Femur (tissue), 1 donor: ENCODE data around the gene RAPSN.

Source experiments
- DNase-seq: peaks from one replicate; pipeline ENCODE4 v3.0.0-alpha.2; 2017

RAPSN gene

GRCh38 chr11:47464483-47464882, 15.5 kb upstream of the RAPSN start:
- no peak for DNase-seq

DNA sequence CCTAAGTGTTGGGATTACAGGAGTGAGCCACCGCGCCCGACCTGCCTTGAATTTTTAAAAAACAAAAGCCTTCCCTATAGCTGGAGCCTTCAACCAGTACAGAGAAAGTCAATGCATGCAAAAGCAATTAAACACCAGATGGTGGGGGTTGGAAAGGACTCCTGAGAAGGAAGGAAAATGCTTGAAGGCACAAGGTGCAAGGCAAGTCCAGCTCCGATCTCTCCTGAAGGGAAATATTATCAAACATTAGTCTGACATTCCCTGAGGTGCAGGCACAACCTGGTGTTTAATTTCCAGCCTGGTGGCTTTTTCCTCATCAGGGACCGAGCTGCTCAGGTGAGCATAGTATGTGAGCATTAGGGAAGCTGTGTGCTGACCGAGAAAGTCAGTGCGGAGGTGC, 12.9 kb upstream of the RAPSN start:
- DNase-seq = no peak

DNA sequence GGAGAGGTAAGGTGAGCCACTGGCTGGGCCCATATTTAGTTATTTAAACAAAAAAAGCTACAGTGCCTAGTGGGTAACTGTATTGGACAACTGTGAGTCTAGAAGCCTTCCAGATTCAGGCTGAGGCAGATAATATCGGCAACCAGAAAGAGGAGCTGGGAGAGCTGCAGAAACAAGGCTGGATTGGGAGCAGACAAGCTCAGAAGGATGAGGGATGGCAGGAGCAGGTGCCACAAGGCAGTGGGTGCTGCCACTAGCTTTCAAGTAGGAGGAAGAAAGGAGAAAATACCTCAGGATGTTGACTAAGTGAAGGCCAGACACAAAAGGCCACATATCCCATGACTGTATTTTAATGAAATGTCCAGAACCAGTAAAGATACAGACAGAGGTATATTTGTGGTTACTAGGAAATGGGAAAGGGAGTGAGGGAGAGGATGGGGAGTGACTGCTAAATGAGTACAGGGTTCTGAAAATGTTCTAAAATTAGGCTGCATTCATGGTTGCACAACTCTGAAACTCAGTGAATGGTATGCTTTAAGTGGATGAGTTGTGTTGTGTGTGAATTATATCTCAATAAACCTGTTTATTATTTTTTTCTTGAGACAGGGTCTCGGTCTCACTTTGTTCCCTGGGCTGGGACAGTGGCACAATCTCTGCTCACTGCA, 11.8 kb upstream of the RAPSN start:
- no peak for DNase-seq

DNA sequence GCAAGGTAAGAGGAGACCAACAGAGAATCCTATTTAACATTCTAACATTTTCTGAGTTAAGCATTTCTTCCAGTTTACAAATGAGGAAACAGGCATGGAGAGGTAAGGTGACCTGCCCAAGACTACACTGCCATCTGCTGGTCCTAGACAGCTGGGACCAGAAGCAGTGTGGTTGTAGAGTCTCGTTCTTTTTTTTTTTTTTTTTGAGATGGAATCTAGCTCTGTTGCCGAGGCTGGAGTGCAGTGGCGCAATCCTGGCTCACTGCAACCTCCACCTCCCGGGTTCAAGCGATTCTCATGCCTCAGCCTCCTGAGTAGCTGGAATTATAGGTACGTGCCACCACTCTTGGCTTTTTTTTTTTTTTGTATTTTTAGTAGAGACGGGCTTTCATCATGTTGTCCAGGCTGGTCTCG, 5.3 kb upstream of the RAPSN start:
- DNase-seq = peak; percentile 84

DNA sequence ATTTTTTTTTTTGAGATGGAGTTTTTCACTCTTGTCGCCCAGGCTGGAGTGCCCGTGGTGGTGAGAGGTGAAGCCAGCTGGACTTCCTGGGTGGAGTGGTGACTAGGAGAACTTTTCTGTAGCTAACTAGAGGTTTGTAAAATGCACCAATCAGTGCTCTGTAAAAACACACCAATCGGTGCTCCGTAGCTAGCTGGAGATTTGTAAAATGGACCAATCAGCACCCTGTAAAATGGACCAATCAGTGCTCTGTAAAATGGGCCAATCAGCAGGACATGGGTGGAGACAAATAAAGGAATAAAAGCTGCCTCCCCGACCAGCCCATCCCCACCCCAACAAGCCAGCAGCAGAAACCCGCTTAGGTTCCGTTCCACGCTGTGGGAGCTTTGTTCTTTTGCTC, 4.4 kb upstream of the RAPSN start:
- DNase-seq = no peak

- no peak for DNase-seq
Measured at GRCh38 chr11:47451990-47452389, 3.1 kb upstream of the RAPSN start.

GRCh38 chr11:47451436-47451835, 2.5 kb upstream of the RAPSN start:
- DNase-seq = no peak

DNA sequence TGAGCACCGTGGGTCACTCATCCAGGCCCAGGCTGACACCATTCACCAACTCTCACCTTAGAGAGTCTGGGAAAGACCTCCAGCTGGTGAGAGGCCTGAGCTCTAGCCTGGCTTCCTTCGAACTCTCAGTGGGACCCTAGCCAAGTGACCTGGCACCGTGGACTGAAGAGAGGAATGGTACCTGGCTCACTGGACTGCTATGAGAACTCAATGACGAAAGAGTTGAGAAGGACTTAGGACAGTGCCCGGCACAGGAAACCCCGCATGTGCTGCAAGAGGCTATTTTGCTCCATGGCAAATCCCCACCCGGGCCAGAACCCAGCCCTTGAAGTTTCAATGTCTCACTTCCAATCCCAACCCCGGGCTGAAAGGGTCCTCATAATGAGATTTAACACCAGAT, 605 bp upstream of the RAPSN start:
- DNase-seq = no peak

GRCh38 chr11:47447906-47448305, 1.0 kb downstream of the RAPSN start:
- no peak for DNase-seq

DNA sequence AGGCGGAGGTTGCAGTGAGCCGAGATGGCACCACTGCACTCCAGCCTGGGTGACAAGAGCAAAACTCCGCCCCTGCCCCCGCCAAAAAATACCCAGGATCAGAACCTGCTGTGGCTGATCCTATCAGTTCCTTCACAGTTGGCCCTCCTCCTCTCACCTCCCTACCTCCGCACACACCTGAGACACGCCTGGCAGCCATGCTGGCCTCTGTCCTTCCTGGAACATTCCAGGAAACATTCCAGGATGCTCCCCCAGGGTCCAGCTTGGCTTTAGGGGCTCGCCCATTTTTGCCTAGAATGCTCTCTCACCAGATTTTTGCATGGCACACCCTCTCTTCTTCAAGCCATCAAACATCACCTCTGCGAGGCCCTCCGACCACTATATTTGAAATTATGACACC, 2.1 kb downstream of the RAPSN start:
- DNase-seq = no peak

DNA sequence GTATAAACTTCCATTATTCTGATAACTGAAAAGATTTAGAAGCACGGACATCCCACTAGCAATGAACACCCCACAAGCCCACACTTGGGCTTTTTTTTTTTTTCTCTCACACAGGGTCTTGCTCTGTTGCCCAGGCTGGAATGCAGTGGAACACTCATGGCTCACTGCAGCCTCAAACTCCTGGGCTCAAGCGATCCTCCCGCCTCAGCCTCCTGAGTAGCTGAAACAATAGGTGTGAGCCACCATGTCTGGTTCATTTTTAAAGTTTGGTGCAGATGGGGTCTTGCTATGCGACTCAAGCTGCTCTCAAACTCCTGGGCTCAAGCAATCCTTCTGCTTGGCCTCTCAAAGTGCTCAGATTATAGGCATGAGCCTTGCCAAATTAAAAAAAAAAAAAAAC, 3.1 kb downstream of the RAPSN start:
- DNase-seq = no peak

DNA sequence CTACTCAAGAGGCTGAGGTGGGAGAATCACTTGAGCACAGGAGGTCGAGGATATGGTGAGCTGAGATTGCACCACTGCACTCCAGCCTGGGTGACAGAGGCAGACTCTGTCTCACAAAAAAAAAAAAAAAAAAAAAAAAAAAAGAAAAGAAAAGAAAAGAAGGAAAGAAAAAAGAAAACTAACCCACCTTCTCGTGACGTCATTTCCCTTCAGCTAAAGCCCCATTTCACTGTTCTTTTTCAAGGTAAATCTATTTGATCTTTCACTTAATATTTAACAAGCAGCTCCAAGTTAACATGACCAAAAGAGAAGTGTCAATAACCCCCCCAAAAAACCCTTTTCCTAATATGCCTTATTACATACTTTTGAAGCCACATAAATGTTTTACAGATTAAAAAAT, 5.1 kb downstream of the RAPSN start:
- no peak for DNase-seq

GRCh38 chr11:47443028-47443700, 5.8 kb downstream of the RAPSN start:
- DNase-seq = no peak

DNA sequence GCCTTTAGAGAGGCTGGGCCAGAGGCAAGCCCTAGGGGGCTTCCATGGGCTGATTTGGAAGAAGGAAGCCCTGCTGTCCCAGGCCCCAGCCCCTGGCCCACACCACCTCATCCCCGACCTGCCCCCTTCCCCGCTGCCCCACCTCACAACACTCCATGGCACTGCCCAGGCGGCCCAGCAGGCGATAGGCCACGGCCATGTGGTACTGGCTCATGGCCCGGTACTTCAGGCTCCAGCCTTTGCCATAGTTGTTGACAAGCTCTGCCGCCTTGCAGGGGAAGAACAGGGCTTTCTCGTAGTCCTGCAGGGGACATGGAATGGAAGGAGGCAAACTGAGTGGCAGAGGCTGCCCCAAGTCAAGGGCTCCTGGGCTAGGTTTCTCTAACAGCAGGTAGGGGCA, 6.4 kb downstream of the RAPSN start:
- no peak for DNase-seq

DNA sequence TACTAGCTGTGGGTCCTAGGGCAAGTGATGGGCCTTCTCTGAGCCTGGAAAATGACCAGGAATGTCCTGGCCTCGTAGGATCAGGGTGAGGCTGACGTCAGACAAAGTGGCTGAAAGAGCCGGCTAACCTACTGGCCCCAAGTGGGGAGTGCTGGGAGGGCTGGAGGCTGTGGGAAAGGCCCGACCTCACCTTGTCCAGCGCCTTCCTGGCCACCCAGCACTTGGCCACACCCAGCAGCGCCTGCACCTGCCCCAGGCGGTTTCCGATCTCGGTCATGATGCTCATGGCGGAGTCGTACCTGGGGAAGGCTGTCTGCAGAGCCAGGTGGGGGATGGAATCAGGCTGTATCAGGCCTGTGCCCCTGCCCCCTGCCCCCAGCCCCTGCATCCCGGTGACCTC, 7.5 kb downstream of the RAPSN start:
- no peak for DNase-seq

DNA sequence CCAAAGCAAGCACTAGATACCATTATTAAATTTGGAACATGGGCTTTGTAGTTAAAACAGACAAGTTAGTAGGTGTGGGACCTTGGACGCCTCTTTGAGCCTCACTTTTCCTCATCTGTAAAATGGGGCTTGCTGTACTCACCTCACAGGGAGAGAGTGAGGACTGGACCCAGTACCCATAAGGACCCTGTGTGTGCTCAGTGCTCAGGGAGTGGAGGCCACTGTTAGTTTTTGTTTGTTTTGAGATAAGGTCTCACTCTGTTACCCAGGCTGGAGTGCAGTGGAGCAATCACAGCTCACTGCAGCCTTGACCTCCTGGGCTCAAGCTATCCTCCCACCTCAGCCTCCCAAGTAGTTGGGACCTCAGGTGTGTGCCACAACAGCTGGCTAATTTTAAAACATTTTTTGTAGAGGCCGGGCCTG, 8.9 kb downstream of the RAPSN start:
- DNase-seq = no peak

GRCh38 chr11:47438721-47439120, 10.2 kb downstream of the RAPSN start:
- no peak for DNase-seq

GRCh38 chr11:47437746-47438418, 11.1 kb downstream of the RAPSN start:
- DNase-seq = peak; percentile 37

DNA sequence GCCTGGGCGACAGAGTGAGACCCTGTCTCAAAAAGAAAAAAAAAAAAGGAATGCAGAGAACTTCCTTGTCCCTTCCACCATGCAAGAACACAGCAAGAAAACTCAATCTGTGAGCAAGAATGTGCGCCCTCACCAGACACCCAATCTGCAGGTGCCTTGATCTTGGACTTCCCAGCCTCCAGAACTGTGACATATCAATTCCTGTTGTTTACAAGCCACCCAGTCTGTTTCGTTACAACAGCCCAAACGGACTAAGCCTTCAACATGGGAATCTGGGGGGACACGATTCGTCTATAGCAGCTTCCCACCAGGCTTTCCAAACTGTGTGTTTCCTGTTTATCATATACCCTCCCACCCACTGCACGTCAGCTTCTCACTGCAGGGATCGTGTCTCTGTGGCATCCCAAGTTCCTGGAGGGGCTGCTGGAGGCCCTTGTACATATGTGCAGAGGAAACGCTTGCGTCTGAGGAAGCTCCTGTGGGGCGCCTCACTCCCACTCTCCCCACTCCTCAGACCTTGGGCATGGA, 11.7 kb downstream of the RAPSN start:
- no peak for DNase-seq

DNA sequence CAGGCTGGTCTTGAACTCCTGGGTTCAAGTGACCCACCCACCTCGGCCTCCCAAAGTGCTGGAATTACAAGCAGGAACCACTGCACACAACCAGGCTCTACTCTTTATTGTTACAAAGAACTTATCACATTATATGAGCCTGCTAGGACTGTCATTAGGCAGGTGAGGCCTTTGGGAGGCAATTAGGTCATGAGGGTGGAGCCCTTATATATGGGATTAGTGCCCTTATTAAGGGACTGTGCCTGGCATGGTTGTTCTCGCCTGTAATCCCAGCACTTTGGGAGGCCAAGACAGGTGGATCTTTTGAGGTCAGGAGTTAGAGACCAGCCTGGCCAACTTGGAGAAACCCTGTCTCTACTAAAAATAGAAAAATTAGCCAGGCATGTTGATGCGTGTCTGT, 12.2 kb downstream of the RAPSN start:
- DNase-seq = no peak

GRCh38 chr11:47435687-47436086, 13.2 kb downstream of the RAPSN start:
- DNase-seq = no peak

- DNase-seq = no peak
Measured at GRCh38 chr11:47434011-47434786, 14.7 kb downstream of the RAPSN start.

- DNase-seq = no peak
Measured at GRCh38 chr11:47433157-47433556, 15.8 kb downstream of the RAPSN start.
